Measurements from ENCODE around the gene FAM163B.

Gene FAM163B

GRCh38 chr9:133553973-133554713, 55.0 kb downstream of the FAM163B start:
- in situ Hi-C loops (cut with HindIII; ENCODE audit: low sequenced_read_pairs) = no loop called here
- H3K4me3 ChIP-seq (ENCODE audit: low read depth, low read length) = no peak overlapping the region
- DNase-seq (ENCODE audit: low read depth, low spot score) = no peak
- TF ChIP-seq CTCF (IDR thresholded peaks at IDR 0.05; ENCODE audit: low read depth, low read length) = no peak

- no peak for DNase-seq (ENCODE audit: low read depth, low spot score)
- in situ Hi-C loops (cut with HindIII; ENCODE audit: low sequenced_read_pairs) = no loop called here
- no peak overlapping the region for H3K4me3 ChIP-seq (ENCODE audit: low read depth, low read length)
- TF ChIP-seq CTCF (IDR thresholded peaks at IDR 0.05; ENCODE audit: low read depth, low read length) = no peak
These were observed 56.1 kb downstream of the FAM163B start for GRCh38 chr9:133553123-133553522.

GRCh38 chr9:133552236-133552635, 57.0 kb downstream of the FAM163B start:
- no peak overlapping the region for H3K4me3 ChIP-seq (ENCODE audit: low read depth, low read length)
- DNase-seq (ENCODE audit: low read depth, low spot score) = no peak
- TF ChIP-seq CTCF (IDR thresholded peaks at IDR 0.05; ENCODE audit: low read depth, low read length) = no peak
- in situ Hi-C loops (cut with HindIII; ENCODE audit: low sequenced_read_pairs) = no loop called here

- no peak for TF ChIP-seq CTCF (IDR thresholded peaks at IDR 0.05; ENCODE audit: low read depth, low read length)
- H3K4me3 ChIP-seq (ENCODE audit: low read depth, low read length) = no peak overlapping the region
- no peak for DNase-seq (ENCODE audit: low read depth, low spot score)
- in situ Hi-C loops (cut with HindIII; ENCODE audit: low sequenced_read_pairs) = no loop called here
These were observed 57.7 kb downstream of the FAM163B start for GRCh38 chr9:133551446-133551845.

- in situ Hi-C loops (cut with HindIII; ENCODE audit: low sequenced_read_pairs) = no loop called here
- no peak for TF ChIP-seq CTCF (IDR thresholded peaks at IDR 0.05; ENCODE audit: low read depth, low read length)
These were observed 62.1 kb downstream of the FAM163B start for GRCh38 chr9:133547116-133547515.

GRCh38 chr9:133546287-133546680, 62.9 kb downstream of the FAM163B start:
- in situ Hi-C loops (cut with HindIII; ENCODE audit: low sequenced_read_pairs) = no loop called here
- TF ChIP-seq CTCF (IDR thresholded peaks at IDR 0.05; ENCODE audit: low read depth, low read length) = no peak
- DNase-seq (ENCODE audit: low read depth, low spot score) = no peak
- H3K4me3 ChIP-seq (ENCODE audit: low read depth, low read length) = no peak overlapping the region

More at GRCh38 chr9:133547116-133547515, 62.1 kb downstream of the FAM163B start:
- no peak overlapping the region for H3K4me3 ChIP-seq (ENCODE audit: low read depth, low read length)
- no peak for DNase-seq (ENCODE audit: low read depth, low spot score)
